K562 (cell line): Measurements from ENCODE around the gene PPP1R13B. TPM values are rescaled to one million over a fixed set of nuclear protein-coding genes. Genes with fewer than 3 reads are reported as not detected.

Experiments
- ATAC-seq: fragments of 200-7000 bp; cut with Tn5 transposase; 3 replicates; pipeline ENCODE4 v1.9.1; 2020; ENCODE audit warnings: moderate library complexity
- BruUV-seq: library from RNA; stranded (reverse); fragments of 400-500 nt; replicated peaks from 2 replicates; lab custom pipeline; 2021; lab: Mats Ljungman, UMichigan
- CTCF ChIA-PET: fragments of 300-600 bp; formaldehyde crosslinking; extraction: SDS; loops from one replicate; lab custom pipeline; 2021; ENCODE audit warnings: low intra/inter-chr PET ratio; lab: Yijun Ruan, JAX
- POLR2A ChIA-PET: fragments of 300-600, 350-650 bp; sonication (Branson Sonifier 250); formaldehyde crosslinking; extraction: SDS; loops from one replicate; lab custom pipeline; 2021; ENCODE audit warnings: antibody characterized with exemption, inconsistent platforms; lab: Yijun Ruan, JAX
- DNase-seq, 4 experiments: peaks; one replicate each; pipeline versions ENCODE4 v3.0.0 to v3.0.0-alpha.2; 2011 to 2018; ENCODE audit warnings: low spot score in 3 of 4, mixed read lengths in 3 of 4; ENCODE audit errors: extremely low read depth in 1 of 4
- FAIRE-seq: peaks from 2 replicates; lab custom pipeline; 2011; peaks lifted over from hg19 to GRCh38; lab: Jason Lieb, UNC
- H2AFZ ChIP-seq: 2 replicates; pipeline ENCODE4 v1.6.0; 2011; ENCODE audit warnings: low read depth, low read length, control low read depth, inconsistent platforms
- H3K27ac ChIP-seq: fragments of 200-600 bp; 3 replicates; pipeline ENCODE4 v1.8.0; 2011; ENCODE audit warnings: low read depth, mild to moderate bottlenecking, control low read depth, inconsistent platforms, low read length, moderate library complexity, mixed read lengths; ENCODE audit errors: extremely low read depth
- H3K27me3 ChIP-seq, 2 experiments: fragments of 300-600 bp in 1 of 2; 2 replicates in 1 of 2; 3 replicates in 1 of 2; pipeline versions ENCODE4 v1.6.0 to v1.8.0; 2011; ENCODE audit warnings: inconsistent platforms in 2 of 2, low read length in 2 of 2, mild to moderate bottlenecking in 1 of 2, mixed read lengths in 1 of 2, moderate library complexity in 1 of 2; ENCODE audit not compliant: control insufficient read depth in 2 of 2, insufficient read depth in 2 of 2
- H3K36me3 ChIP-seq: fragments of 300-600 bp; 3 replicates; pipeline ENCODE4 v1.8.0; 2011; ENCODE audit warnings: mild to moderate bottlenecking, low read length, inconsistent platforms; ENCODE audit not compliant: control insufficient read depth, insufficient read depth
- H3K4me1 ChIP-seq, 2 experiments: fragments of 200-600 bp in 1 of 2; replicated peaks in 1 of 2; 2 replicates in 1 of 2; 3 replicates in 1 of 2; pipeline versions ENCODE4 v1.5.1 to v1.8.0; 2011; ENCODE audit warnings: inconsistent platforms in 2 of 2, low read length in 2 of 2, mild to moderate bottlenecking in 1 of 2, mixed read lengths in 1 of 2, moderate library complexity in 1 of 2; ENCODE audit not compliant: control insufficient read depth in 2 of 2, insufficient read depth in 2 of 2
- H3K4me2 ChIP-seq: 2 replicates; pipeline ENCODE4 v1.6.1; 2011; ENCODE audit warnings: low read length, control low read depth, inconsistent platforms, mixed read lengths; ENCODE audit not compliant: insufficient read depth
- H3K4me3 ChIP-seq: fragments of 200-600 bp; sonication (generic), shearing (Covaris generic); 2 replicates; pipeline ENCODE4 v1.5.1; 2016; ENCODE audit warnings: control low read depth, inconsistent platforms
- H3K79me2 ChIP-seq: fragments of 200-600 bp; 3 replicates; pipeline ENCODE4 v1.8.0; 2011; ENCODE audit warnings: low read length, inconsistent platforms; ENCODE audit not compliant: control insufficient read depth, insufficient read depth
- H3K9ac ChIP-seq, 2 experiments: 2 replicates each; pipeline versions ENCODE4 v1.6.0 to v1.6.1; 2011; ENCODE audit warnings: low read depth in 2 of 2, low read length in 2 of 2, control low read depth in 1 of 2, inconsistent platforms in 1 of 2, mild to moderate bottlenecking in 1 of 2, mixed read lengths in 1 of 2; ENCODE audit not compliant: insufficient read depth in 1 of 2
- H3K9me1 ChIP-seq: one replicate; pipeline ENCODE4 v1.6.0; 2011; ENCODE audit warnings: inconsistent platforms, mild to moderate bottlenecking, low read length, moderate library complexity; ENCODE audit not compliant: control insufficient read depth, insufficient read depth
- H3K9me3 ChIP-seq: replicated peaks from 2 replicates; pipeline ENCODE4 v1.5.1; 2011; ENCODE audit warnings: low read depth, low read length, inconsistent platforms; ENCODE audit not compliant: control insufficient read depth, insufficient read depth
- H4K20me1 ChIP-seq: replicated peaks from 2 replicates; pipeline ENCODE4 v1.6.1; 2011; ENCODE audit warnings: low read length, inconsistent platforms, mixed read lengths; ENCODE audit not compliant: control insufficient read depth, insufficient read depth
- CBFA2T3 ChIP-seq: fragments of 450-650 bp; IDR thresholded peaks from 2 replicates; pipeline ENCODE4 v1.6.1; 2017
- CEBPG ChIP-seq, 3 experiments: fragments of 200-800 bp in 1 of 3; sonication (Bioruptor generic) in 1 of 3; sonication (generic) in 1 of 3; formaldehyde crosslinking in 1 of 3; IDR thresholded peaks in 2 of 3; conservative IDR thresholded peaks in 1 of 3; 2 replicates each; pipeline versions ENCODE4 v1.6.1 to v1.8.0; 2016 to 2022; ENCODE audit warnings: missing compliant biosample characterization in 2 of 3, missing genetic modification characterization in 2 of 3, mild to moderate bottlenecking in 1 of 3, missing genetic modification reagents in 1 of 3
- FOXK2 ChIP-seq, 2 experiments: fragments of 450-650 bp; IDR thresholded peaks in 1 of 2; conservative IDR thresholded peaks in 1 of 2; 2 replicates each; pipeline ENCODE4 v1.6.1; 2016; ENCODE audit warnings: low read depth in 2 of 2, mild to moderate bottlenecking in 1 of 2
- KDM1A ChIP-seq, 2 experiments: fragments of 450-650 bp; IDR thresholded peaks; 2 replicates each; pipeline ENCODE4 v1.6.1; 2016; ENCODE audit warnings: mild to moderate bottlenecking in 2 of 2
- MAX ChIP-seq: sonication (generic); formaldehyde crosslinking; IDR thresholded peaks from 2 replicates; pipeline ENCODE4 v1.9.0; 2022; ENCODE audit warnings: mild to moderate bottlenecking, missing genetic modification reagents
- RBFOX2 ChIP-seq: fragments of 200-400 bp; formaldehyde crosslinking; IDR thresholded peaks from 2 replicates; pipeline ENCODE4 v1.6.1; 2017; ENCODE audit warnings: low read depth, mild to moderate bottlenecking, low read length, moderate library complexity
- TCF3 ChIP-seq: sonication (generic); formaldehyde crosslinking; IDR thresholded peaks from 2 replicates; pipeline ENCODE4 v1.4.0; 2020; ENCODE audit warnings: mild to moderate bottlenecking, missing genetic modification reagents
- TEAD4 ChIP-seq, 2 experiments: sonication (generic) in 1 of 2; formaldehyde crosslinking in 1 of 2; IDR thresholded peaks; 2 replicates each; pipeline versions ENCODE4 v1.6.1 to v1.8.0; 2012 to 2022; ENCODE audit warnings: borderline replicate concordance in 1 of 2, inconsistent platforms in 1 of 2, low read length in 1 of 2, mild to moderate bottlenecking in 1 of 2, missing genetic modification reagents in 1 of 2
- ZNF740 ChIP-seq, 3 experiments: fragments of 200-800 bp in 1 of 3; sonication (Bioruptor generic) in 1 of 3; sonication (generic) in 1 of 3; formaldehyde crosslinking in 1 of 3; IDR thresholded peaks; 2 replicates each; pipeline versions ENCODE4 v1.6.1 to v1.8.0; 2016 to 2022; ENCODE audit warnings: mild to moderate bottlenecking in 2 of 3, missing compliant biosample characterization in 2 of 3, missing genetic modification characterization in 2 of 3, missing genetic modification reagents in 1 of 3
- WGBS: fragments of 100-300 bp; shearing (Covaris generic); methylation state at CpG from one replicate; pipeline ENCODE4 v1.1.6; 2016; ENCODE audit warnings: low coverage, mixed read lengths; ENCODE audit not compliant: insufficient coverage; ENCODE audit errors: missing lambda C conversion rate; 5-methylcytosine and 5-hydroxymethylcytosine counted together
- in situ Hi-C: fragments of 300-500 bp; cut with MboI; formaldehyde crosslinking; loops from 4 replicates; pipeline ENCODE4 v1.15.0; 2018; ENCODE audit warnings: inconsistent platforms, mixed read lengths
- intact Hi-C: fragments of 100-400 bp; cut with micrococcal nuclease; formaldehyde crosslinking; loops from 2 replicates; pipeline ENCODE4 v1.14.2; 2022
- polyA plus RNA-seq, 8 experiments: library from polyadenylated mRNA; depleted of rRNA in 4 of 8; stranded (reverse) in 5 of 8; unstranded in 3 of 8; fragments of >200 nt; fragmentation: Nextera tagmentation in 2 of 8; fragmentation: Illumina TruSeq in 1 of 8; extraction: Ambion mirVana in 2 of 8; extraction: Trizol in 1 of 8; gene quantifications; 2 replicates each; pipeline versions ENCODE4 v1.2.1 to v1.2.3, GENCODE V29; 2011 to 2014; ENCODE audit warnings: inconsistent platforms in 1 of 8, missing spikeins in 1 of 8
- total RNA-seq, 7 experiments: library from RNA; depleted of rRNA in 6 of 7; stranded (reverse); fragments of >200 nt in 6 of 7; fragmentation: Illumina TruSeq in 2 of 7; extraction: Trizol in 2 of 7; gene quantifications; 2 replicates each; pipeline versions ENCODE4 v1.2.1 to v1.2.3, GENCODE V29; 2011 to 2021; ENCODE audit warnings: low replicate concordance in 1 of 7
- TF ChIP-seq, protein P1 (sequence below): conservative IDR thresholded peaks from 2 replicates; pipeline ENCODE4 v1.6.1; 2011; ENCODE audit warnings: low read depth, mild to moderate bottlenecking, low read length; ENCODE audit not compliant: control insufficient read depth
- TF ChIP-seq, protein P2 (sequence below): fragments of 450-650 bp; formaldehyde crosslinking; IDR thresholded peaks from 2 replicates; pipeline ENCODE4 v1.4.0; 2020; ENCODE audit warnings: mild to moderate bottlenecking
- TF ChIP-seq, protein P3 (sequence below): sonication (generic); formaldehyde crosslinking; IDR thresholded peaks from 2 replicates; pipeline ENCODE4 v1.9.0; 2022; ENCODE audit warnings: mild to moderate bottlenecking, missing genetic modification reagents

PPP1R13B gene
- total and polyA plus RNA-seq, 9 of the 15 experiments (the other 6 are each of a cell fraction or from before 2014, with no cell fraction given) = 0.03 to 1.7 (median 0.15) TPM

DNA sequence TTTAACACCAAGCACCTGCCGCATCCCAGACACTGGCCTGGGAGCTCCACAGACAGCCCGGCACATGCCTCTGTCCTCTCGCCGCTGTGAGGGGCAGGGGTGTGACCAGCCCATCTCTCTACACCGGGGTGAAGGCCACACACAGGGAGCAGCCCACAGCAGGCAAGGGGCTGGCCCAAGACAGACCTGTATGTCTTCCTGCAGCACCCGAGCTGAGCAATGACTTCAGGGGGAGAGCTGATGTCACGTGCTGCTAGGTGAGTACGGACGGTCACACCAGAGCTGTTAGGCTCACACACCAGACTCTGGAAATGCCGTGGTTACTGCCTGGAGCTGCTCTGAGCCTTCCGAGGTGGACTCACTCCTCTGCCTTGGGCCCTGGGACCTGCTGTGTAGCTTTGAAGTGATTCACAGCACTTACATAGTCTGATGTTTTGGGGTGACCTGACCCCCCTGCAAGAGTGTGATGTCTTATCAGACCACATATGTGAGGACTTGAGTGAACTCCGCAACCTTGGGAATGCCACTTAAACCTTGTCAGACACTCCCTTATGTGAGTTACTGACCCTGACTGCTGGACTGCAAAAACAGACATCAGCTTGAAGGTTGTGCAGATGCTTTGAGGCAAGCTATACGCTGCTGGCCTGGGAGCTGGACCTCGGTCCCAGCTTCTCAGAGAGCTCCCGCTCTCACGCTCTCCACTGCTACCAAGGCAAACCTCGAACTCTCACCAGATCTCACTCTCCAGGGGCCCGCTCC is 133.9 kb downstream of the PPP1R13B start:
- intact Hi-C loops = no loop called here
- no peak for ATAC-seq
- POLR2A ChIA-PET = interaction anchor here (0.6 to 1.6 kb wide), 4 partner anchors 9 to 422 kb away, joined by 3 to 4 read pairs (median 3); no protein-coding TSS in a partner anchor
- TF ChIP-seq RBFOX2 (0 out of 2 replicates have a peak, but pooled peaks have one; percentile 4), CBFA2T3 (peak; percentile 68), MAX (CRISPR knock-in tag) (peak; percentile 23; the same call in 1 of the 2 replicates), ZNF740 (CRISPR knock-in tag; IDR thresholded peaks at IDR 0.05) (no peak), ZNF740 (tag; IDR thresholded peaks at IDR 0.05) (no peak), FOXK2 (conservative IDR thresholded peaks at IDR 0.05 in 1 of 2, IDR thresholded peaks at IDR 0.05 in 1 of 2; ENCODE audit: low read depth in 2 of 2) (no peak), CEBPG (CRISPR knock-in tag; IDR thresholded peaks at IDR 0.05) (0 out of 2 replicates have a peak, but pooled peaks have one; percentile 12), CEBPG (tag; conservative IDR thresholded peaks at IDR 0.05 in 1 of 2, IDR thresholded peaks at IDR 0.05 in 1 of 2) (no peak), KDM1A (IDR thresholded peaks at IDR 0.05) (0 out of 4 replicates have a peak, but pooled peaks of 1 of the 2 experiments have one; percentile 33), TCF3 (CRISPR knock-in tag) (peak; percentile 39; the same call in 1 of the 2 replicates), TEAD4 (IDR thresholded peaks at IDR 0.05; ENCODE audit: low read length) (0 out of 2 replicates have a peak, but pooled peaks have one; percentile 15), TEAD4 (CRISPR knock-in tag; IDR thresholded peaks at IDR 0.05; ENCODE audit: borderline replicate concordance) (no peak)
- TF ChIP-seq, protein P1, sequence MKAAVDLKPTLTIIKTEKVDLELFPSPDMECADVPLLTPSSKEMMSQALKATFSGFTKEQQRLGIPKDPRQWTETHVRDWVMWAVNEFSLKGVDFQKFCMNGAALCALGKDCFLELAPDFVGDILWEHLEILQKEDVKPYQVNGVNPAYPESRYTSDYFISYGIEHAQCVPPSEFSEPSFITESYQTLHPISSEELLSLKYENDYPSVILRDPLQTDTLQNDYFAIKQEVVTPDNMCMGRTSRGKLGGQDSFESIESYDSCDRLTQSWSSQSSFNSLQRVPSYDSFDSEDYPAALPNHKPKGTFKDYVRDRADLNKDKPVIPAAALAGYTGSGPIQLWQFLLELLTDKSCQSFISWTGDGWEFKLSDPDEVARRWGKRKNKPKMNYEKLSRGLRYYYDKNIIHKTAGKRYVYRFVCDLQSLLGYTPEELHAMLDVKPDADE = no peak
- TF ChIP-seq, protein P2, sequence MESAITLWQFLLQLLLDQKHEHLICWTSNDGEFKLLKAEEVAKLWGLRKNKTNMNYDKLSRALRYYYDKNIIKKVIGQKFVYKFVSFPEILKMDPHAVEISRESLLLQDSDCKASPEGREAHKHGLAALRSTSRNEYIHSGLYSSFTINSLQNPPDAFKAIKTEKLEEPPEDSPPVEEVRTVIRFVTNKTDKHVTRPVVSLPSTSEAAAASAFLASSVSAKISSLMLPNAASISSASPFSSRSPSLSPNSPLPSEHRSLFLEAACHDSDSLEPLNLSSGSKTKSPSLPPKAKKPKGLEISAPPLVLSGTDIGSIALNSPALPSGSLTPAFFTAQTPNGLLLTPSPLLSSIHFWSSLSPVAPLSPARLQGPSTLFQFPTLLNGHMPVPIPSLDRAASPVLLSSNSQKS (CRISPR knock-in tag) = no peak
- TF ChIP-seq, protein P3, sequence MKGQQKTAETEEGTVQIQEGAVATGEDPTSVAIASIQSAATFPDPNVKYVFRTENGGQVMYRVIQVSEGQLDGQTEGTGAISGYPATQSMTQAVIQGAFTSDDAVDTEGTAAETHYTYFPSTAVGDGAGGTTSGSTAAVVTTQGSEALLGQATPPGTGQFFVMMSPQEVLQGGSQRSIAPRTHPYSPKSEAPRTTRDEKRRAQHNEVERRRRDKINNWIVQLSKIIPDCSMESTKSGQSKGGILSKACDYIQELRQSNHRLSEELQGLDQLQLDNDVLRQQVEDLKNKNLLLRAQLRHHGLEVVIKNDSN = peak; percentile 63

More for the DNA sequence above, 133.9 kb downstream of the PPP1R13B start:
- Histone ChIP-seq H3K27me3 (no peaks in the 10 kb centered on the region), H3K27ac (no peak overlapping the region; the same call in 2 of the 3 replicates), H3K9me3 (no peaks in the 10 kb centered on the region), H3K79me2 (peaks cover 58% of the 10 kb centered on the region), H2AFZ (no peak overlapping the region), H3K4me3 (peak overlapping the region; percentile 68; the same call in 1 of the 2 replicates), H4K20me1 (0 out of 2 replicates have a peak, but pooled peaks cover 2% of the 10 kb centered on the region), H3K4me2 (peak overlapping the region; percentile 70), H3K36me3 (peaks cover 57% of the 10 kb centered on the region; the same call in 2 of the 3 replicates), H3K4me1 (peaks cover 27 to 53% of the 10 kb centered on the region in 2 experiments; a peak in 4 of 5 replicates), H3K9ac (peak overlapping the region in 1 of 2 experiments; percentile 97; a peak in 3 of 4 replicates), H3K9me1 (no peaks in the 10 kb centered on the region)
- BruUV-seq = no TSS peak
- peak; percentile 11 for FAIRE-seq
- in situ Hi-C loops = no loop called here
- CTCF ChIA-PET = no interaction called here
- WGBS = 70% methylated on average over 15 of the region's 18 CpGs
- DNase-seq = peak; percentile 18 to 57 (median 28)
